ENCODE measurements around the gene OXSR1. TPM values are rescaled to one million over a fixed set of nuclear protein-coding genes. Genes with fewer than 3 reads are reported as not detected.

The OXSR1 gene
- total RNA-seq, 1 donor from 2014 or later = 13.3 TPM

DNA sequence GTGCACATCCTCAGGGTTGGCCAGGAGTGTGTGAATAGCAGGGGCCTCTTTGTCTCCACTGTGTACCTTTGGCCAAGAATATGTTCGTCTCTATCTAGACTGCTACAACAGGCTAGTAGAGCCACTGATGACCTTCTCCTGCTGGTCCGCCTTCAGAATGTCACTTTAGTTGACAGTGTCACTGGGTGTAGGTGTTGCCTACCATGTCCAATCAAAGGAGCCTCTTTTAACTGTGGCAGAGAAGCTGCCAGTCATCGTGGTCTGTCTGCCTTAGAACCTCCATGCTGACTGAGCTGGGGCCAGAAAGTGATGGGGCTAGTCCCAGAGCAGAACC is 40.1 kb downstream of the OXSR1 start:
- TF ChIP-seq, protein P1, sequence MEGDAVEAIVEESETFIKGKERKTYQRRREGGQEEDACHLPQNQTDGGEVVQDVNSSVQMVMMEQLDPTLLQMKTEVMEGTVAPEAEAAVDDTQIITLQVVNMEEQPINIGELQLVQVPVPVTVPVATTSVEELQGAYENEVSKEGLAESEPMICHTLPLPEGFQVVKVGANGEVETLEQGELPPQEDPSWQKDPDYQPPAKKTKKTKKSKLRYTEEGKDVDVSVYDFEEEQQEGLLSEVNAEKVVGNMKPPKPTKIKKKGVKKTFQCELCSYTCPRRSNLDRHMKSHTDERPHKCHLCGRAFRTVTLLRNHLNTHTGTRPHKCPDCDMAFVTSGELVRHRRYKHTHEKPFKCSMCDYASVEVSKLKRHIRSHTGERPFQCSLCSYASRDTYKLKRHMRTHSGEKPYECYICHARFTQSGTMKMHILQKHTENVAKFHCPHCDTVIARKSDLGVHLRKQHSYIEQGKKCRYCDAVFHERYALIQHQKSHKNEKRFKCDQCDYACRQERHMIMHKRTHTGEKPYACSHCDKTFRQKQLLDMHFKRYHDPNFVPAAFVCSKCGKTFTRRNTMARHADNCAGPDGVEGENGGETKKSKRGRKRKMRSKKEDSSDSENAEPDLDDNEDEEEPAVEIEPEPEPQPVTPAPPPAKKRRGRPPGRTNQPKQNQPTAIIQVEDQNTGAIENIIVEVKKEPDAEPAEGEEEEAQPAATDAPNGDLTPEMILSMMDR (IDR thresholded peaks at IDR 0.05) = no peak
- intact Hi-C loops (cut with DNase I) = no loop called here
- H3K36me3 ChIP-seq = peaks cover 4 to 10% of the 10 kb centered on the region in 2 donors

DNA sequence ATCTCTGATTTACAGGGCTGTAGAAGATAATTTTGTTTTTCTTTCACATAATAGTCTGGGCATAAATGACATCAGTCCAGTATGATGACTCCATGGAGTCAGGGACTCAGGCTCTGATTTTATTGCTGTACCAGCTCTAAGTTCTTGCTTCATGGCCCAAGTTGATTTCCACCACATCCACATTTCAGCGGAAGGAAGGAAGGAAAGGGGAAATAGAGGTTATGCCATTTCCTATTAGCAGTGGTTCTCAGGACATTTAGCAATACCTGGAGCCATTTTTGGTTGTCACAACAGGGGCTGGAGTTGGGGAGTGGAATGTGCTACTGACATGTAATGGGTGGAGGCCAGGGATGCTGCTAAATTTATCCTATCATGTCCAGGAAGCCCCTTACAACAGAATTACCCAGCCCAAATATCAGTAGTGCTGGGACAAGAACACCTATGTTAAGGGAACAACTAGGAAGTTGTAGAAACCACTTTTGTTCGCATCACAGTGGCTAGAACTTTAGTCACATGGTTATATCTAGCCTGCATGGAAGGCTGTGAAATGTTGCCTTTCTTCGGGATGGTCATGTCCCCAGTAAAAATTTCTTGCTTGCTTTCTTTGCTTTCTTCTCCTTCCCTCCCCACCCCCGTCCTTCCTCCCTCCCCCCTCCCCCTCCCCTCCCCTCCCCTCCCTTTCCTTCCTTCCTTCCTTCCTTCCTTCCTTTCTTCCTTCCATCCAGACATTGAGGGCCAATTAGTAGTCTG is 42.1 kb downstream of the OXSR1 start:
- peaks cover 4 to 10% of the 10 kb centered on the region in 2 donors for H3K36me3 ChIP-seq
- no peak for DNase-seq (ENCODE audit: low spot score in 2 of 2)
- H3K27ac ChIP-seq = no peak overlapping the region
- H3K27me3 ChIP-seq = no peaks in the 10 kb centered on the region
- H3K9me3 ChIP-seq = no peaks in the 10 kb centered on the region
- no peak overlapping the region for H3K4me3 ChIP-seq
- peaks cover 0 to 8% of the 10 kb centered on the region in 2 donors for H3K4me1 ChIP-seq
- intact Hi-C loops (cut with DNase I) = no loop called here
- TF ChIP-seq, protein P1 (IDR thresholded peaks at IDR 0.05) = no peak

More for the DNA sequence above, 40.1 kb downstream of the OXSR1 start:
- no peak overlapping the region for H3K4me3 ChIP-seq
- no peak for DNase-seq (ENCODE audit: low spot score in 2 of 2)
- no peaks in the 10 kb centered on the region for H3K4me1 ChIP-seq
- H3K9me3 ChIP-seq = no peaks in the 10 kb centered on the region
- H3K27me3 ChIP-seq = no peaks in the 10 kb centered on the region
- no peak overlapping the region for H3K27ac ChIP-seq

DNA sequence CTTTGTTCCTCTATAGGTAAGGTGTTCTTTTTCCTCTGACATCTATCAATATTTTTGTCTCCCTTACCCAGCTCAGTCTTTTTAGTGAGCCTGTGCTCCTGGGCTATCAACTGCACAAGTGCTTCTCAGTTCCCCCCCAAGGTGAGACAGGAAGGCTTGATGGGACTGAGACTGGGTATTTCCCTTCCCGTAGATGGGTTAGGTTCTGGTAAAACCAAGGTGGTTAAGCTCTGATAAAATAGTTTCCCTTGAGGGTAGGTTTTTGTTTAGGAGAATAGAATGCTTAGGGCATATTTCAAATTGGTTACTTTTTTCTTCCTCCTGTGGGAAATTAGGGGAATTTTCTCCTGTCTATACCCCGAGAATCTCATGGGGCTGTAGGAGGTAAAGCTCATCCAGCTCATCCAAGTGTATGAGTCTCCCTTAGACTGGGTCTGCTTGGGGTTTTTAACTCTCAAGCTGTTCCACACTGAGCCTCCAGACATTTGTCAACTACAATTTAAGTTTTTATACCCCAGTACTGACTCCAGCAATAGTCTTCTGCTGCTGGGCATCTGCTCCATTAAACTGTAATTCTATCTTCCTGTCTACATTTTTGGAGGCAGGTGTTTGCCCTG is 44.9 kb downstream of the OXSR1 start:
- TF ChIP-seq, protein P1 (IDR thresholded peaks at IDR 0.05) = no peak
- H3K4me1 ChIP-seq = peaks cover 0 to 11% of the 10 kb centered on the region in 2 donors
- H3K36me3 ChIP-seq = peaks cover 0 to 4% of the 10 kb centered on the region in 2 donors
- no peak for DNase-seq (ENCODE audit: low spot score in 2 of 2)
- H3K9me3 ChIP-seq = no peaks in the 10 kb centered on the region
- H3K27me3 ChIP-seq = no peaks in the 10 kb centered on the region
- H3K27ac ChIP-seq = peak overlapping the region in 1 of 2 donors; percentile 26
- intact Hi-C loops (cut with DNase I) = no loop called here
- H3K4me3 ChIP-seq = no peak overlapping the region

DNA sequence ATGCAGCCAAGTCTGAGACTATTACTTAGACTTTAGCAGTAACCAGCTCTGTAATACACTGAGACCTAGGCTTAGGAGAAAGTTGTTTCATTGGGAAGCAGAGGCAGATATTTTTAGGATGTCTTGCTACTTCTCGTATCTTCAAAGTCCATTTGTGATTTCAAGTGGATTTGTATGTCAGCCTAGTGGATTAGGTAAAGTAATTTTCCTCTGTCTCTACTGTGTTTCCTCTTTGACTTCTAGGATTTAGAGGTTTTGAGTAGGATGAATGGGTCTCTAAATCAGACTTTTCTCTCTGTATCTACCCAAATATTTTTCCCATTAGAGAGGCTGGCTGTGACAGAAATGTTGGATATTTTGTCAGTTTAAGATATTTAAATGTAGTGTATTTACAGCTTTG is 46.8 kb downstream of the OXSR1 start:
- peaks cover 0 to 11% of the 10 kb centered on the region in 2 donors for H3K4me1 ChIP-seq
- H3K27ac ChIP-seq = peak overlapping the region; percentile 26 to 45
- intact Hi-C loops (cut with DNase I) = no loop called here
- TF ChIP-seq, protein P1 (IDR thresholded peaks at IDR 0.05) = no peak
- H3K4me3 ChIP-seq = no peak overlapping the region
- H3K9me3 ChIP-seq = no peaks in the 10 kb centered on the region
- DNase-seq (ENCODE audit: low spot score in 2 of 2) = no peak
- peaks cover 0 to 4% of the 10 kb centered on the region in 2 donors for H3K36me3 ChIP-seq
- no peaks in the 10 kb centered on the region for H3K27me3 ChIP-seq

DNA sequence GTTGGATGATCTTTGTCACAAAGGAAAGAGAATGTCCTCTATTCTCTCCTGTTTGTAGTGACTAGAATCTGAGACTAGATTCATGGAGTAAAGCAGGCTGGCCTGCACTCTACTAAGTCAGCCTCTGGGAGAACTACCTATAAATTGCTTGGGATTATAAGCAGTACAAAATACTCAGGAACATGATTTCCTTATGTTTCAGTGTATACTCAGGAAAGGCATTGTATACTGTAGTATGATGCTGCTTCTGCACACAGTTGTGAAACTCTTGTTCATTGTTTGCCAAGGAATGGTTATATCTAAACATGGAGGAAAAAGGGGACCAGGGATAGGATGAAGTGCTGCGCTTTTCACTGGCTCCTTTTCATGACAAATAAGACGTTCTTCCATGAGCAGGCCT is 49.2 kb downstream of the OXSR1 start:
- TF ChIP-seq, protein P1 (IDR thresholded peaks at IDR 0.05) = no peak
- no peaks in the 10 kb centered on the region for H3K36me3 ChIP-seq

More for the DNA sequence above, 49.2 kb downstream of the OXSR1 start:
- Histone ChIP-seq H3K27me3 (no peaks in the 10 kb centered on the region), H3K27ac (no peak overlapping the region), H3K9me3 (no peaks in the 10 kb centered on the region), H3K4me3 (no peak overlapping the region), H3K4me1 (peaks cover 0 to 11% of the 10 kb centered on the region in 2 donors)
- no peak for DNase-seq (ENCODE audit: low spot score in 2 of 2)
- intact Hi-C loops (cut with DNase I) = no loop called here
